Right cardiac atrium (tissue), 5 donors: Measurements from ENCODE around the gene TLE3. TPM values are rescaled to one million over a fixed set of nuclear protein-coding genes. Genes with fewer than 3 reads are reported as not detected.

Experiments
- ATAC-seq, 2 donors: fragments of 200-7000 bp; cut with Tn5 transposase; one replicate each; pipeline versions ENCODE4 v1.8.0 to v1.9.1; 2020; ENCODE audit warnings: moderate library complexity in 2 of 2, mild to moderate bottlenecking in 1 of 2
- DNase-seq, 3 donors: peaks; one replicate each; pipeline ENCODE4 v3.0.0-alpha.2; 2020
- H3K27ac ChIP-seq: one replicate; pipeline ENCODE4 v1.5.1; 2013; ENCODE audit warnings: mild to moderate bottlenecking, low read length, control low read depth, moderate library complexity
- H3K27me3 ChIP-seq: one replicate; pipeline ENCODE4 v1.6.1; 2013; ENCODE audit not compliant: control insufficient read depth, insufficient read depth
- H3K4me1 ChIP-seq: one replicate; pipeline ENCODE4 v1.6.1; 2013; ENCODE audit warnings: low read length; ENCODE audit not compliant: control insufficient read depth, insufficient read depth
- H3K4me3 ChIP-seq: one replicate; pipeline ENCODE4 v1.5.1; 2013; ENCODE audit warnings: low read length, control low read depth
- H3K9me3 ChIP-seq: one replicate; pipeline ENCODE4 v1.6.1; 2013; ENCODE audit warnings: low read length; ENCODE audit not compliant: control insufficient read depth
- WGBS: extraction: QIAGEN DNeasy Blood & Tissue Kit; methylation state at CpG from one replicate; pipeline ENCODE4 v1.1.7; 2013; 5-methylcytosine and 5-hydroxymethylcytosine counted together
- intact Hi-C, 4 donors: fragments of 100-400 bp; cut with DNase I; formaldehyde crosslinking; loops; one replicate each; pipeline versions ENCODE4 v1.11.0 to v1.14.0; 2022 to 2023
- polyA plus RNA-seq: library from polyadenylated mRNA; stranded (reverse); fragments of 200-250 nt; gene quantifications from one replicate; pipeline ENCODE4 v1.2.3, GENCODE V29; 2013
- total RNA-seq, 4 donors: library from RNA; stranded (reverse); fragmentation: NEBNext Ultra II Directional; extraction: Animal tissue kit (Norgen Biotek cat#: 25700); gene quantifications; one replicate each; pipeline ENCODE4 v1.2.1, GENCODE V29; 2021
- donor health status: healthy with polysubstance abuse.
- donor health status: DM: no; HTN: yes; CAD: no.
- donor health status: DM: no; HTN: no; CAD: no.
- donor health status: DM: no; HTN: yes; CAD: no; lungs with severe emphysema.
- donor health status: DM: yes; HTN: yes; CAD: no.

The TLE3 gene
- total and polyA plus RNA-seq, 5 donors: 10.7 to 35.4 (median 23.5) TPM

- no peaks in the 10 kb centered on the region for H3K9me3 ChIP-seq
- intact Hi-C loops: loop anchor here in 1 of 4 donors (10.0 kb wide), 1 partner anchor 382 kb away; no protein-coding TSS in a partner anchor
- no peaks in the 10 kb centered on the region for H3K27me3 ChIP-seq
- no peak for DNase-seq
- no peak overlapping the region for H3K27ac ChIP-seq
- no peak overlapping the region for H3K4me3 ChIP-seq
- WGBS: 92% methylated on average over 12 of the region's 12 CpGs
- peaks cover 12% of the 10 kb centered on the region for H3K4me1 ChIP-seq
- ATAC-seq: no peak
Measured at GRCh38 chr15:70082281-70082900, 15.3 kb downstream of the TLE3 start.

GRCh38 chr15:70081612-70082011 is 16.1 kb downstream of the TLE3 start:
- no peak for ATAC-seq
- Histone ChIP-seq H3K9me3 (no peaks in the 10 kb centered on the region), H3K27me3 (no peaks in the 10 kb centered on the region), H3K27ac (no peak overlapping the region), H3K4me1 (peaks cover 12% of the 10 kb centered on the region), H3K4me3 (no peak overlapping the region)
- intact Hi-C loops: loop anchor here in 1 of 4 donors (10.0 kb wide), 1 partner anchor 383 kb away; no protein-coding TSS in a partner anchor
- 80% methylated on average over 6 of the region's 6 CpGs for WGBS
- DNase-seq: no peak

GRCh38 chr15:70080347-70080746 is 17.4 kb downstream of the TLE3 start:
- Histone ChIP-seq H3K4me3 (no peak overlapping the region), H3K27me3 (no peaks in the 10 kb centered on the region), H3K27ac (no peak overlapping the region), H3K4me1 (peaks cover 11% of the 10 kb centered on the region), H3K9me3 (no peaks in the 10 kb centered on the region)
- ATAC-seq (peak in 1 of 2 donors; percentile 6), DNase-seq (no peak)
- 80% methylated on average over 6 of the region's 6 CpGs for WGBS
- intact Hi-C loops: loop anchor here in 1 of 4 donors (10.0 kb wide), 1 partner anchor 384 kb away; no protein-coding TSS in a partner anchor

GRCh38 chr15:70079888-70080287 is 17.8 kb downstream of the TLE3 start:
- no peaks in the 10 kb centered on the region for H3K27me3 ChIP-seq
- no peak overlapping the region for H3K4me3 ChIP-seq
- intact Hi-C loops: loop anchor here in 1 of 4 donors (10.0 kb wide), 1 partner anchor 385 kb away; no protein-coding TSS in a partner anchor
- no peak overlapping the region for H3K27ac ChIP-seq
- 64% methylated on average over 9 of the region's 9 CpGs for WGBS
- ATAC-seq (no peak), DNase-seq (no peak)
- peaks cover 11% of the 10 kb centered on the region for H3K4me1 ChIP-seq
- H3K9me3 ChIP-seq: no peaks in the 10 kb centered on the region

GRCh38 chr15:70078578-70079417 is 18.9 kb downstream of the TLE3 start:
- Histone ChIP-seq H3K27ac (no peak overlapping the region), H3K4me1 (peaks cover 11% of the 10 kb centered on the region), H3K9me3 (no peaks in the 10 kb centered on the region), H3K4me3 (no peak overlapping the region), H3K27me3 (no peaks in the 10 kb centered on the region)
- DNase-seq (no peak), ATAC-seq (peak in 1 of 2 donors; percentile 30)
- intact Hi-C loops: no loop called here
- WGBS: 68% methylated on average over 13 of the region's 13 CpGs

GRCh38 chr15:70077188-70078147 is 20.2 kb downstream of the TLE3 start:
- H3K9me3 ChIP-seq: no peaks in the 10 kb centered on the region
- intact Hi-C loops: no loop called here
- peaks cover 11% of the 10 kb centered on the region for H3K4me1 ChIP-seq
- WGBS: 63% methylated on average over 13 of the region's 13 CpGs
- DNase-seq (peak in 1 of 3 donors; percentile 27), ATAC-seq (peak; percentile 38 to 57)
- no peak overlapping the region for H3K27ac ChIP-seq
- no peaks in the 10 kb centered on the region for H3K27me3 ChIP-seq
- H3K4me3 ChIP-seq: no peak overlapping the region

GRCh38 chr15:70074380-70074779 is 23.3 kb downstream of the TLE3 start:
- no peak overlapping the region for H3K27ac ChIP-seq
- peaks cover 14% of the 10 kb centered on the region for H3K4me1 ChIP-seq
- intact Hi-C loops: no loop called here
- no peak for ATAC-seq
- WGBS: 97% methylated on average over 13 of the region's 13 CpGs
- no peaks in the 10 kb centered on the region for H3K9me3 ChIP-seq
- no peak for DNase-seq
- no peaks in the 10 kb centered on the region for H3K27me3 ChIP-seq
- no peak overlapping the region for H3K4me3 ChIP-seq

GRCh38 chr15:70072479-70072878 is 25.2 kb downstream of the TLE3 start:
- Histone ChIP-seq H3K27ac (no peak overlapping the region), H3K27me3 (no peaks in the 10 kb centered on the region), H3K9me3 (no peaks in the 10 kb centered on the region), H3K4me1 (peaks cover 5% of the 10 kb centered on the region), H3K4me3 (no peak overlapping the region)
- DNase-seq (no peak), ATAC-seq (no peak)
- WGBS: 91% methylated on average over 3 of the region's 3 CpGs
- intact Hi-C loops: no loop called here

GRCh38 chr15:70071799-70072198 is 25.9 kb downstream of the TLE3 start:
- no peaks in the 10 kb centered on the region for H3K27me3 ChIP-seq
- no peaks in the 10 kb centered on the region for H3K9me3 ChIP-seq
- DNase-seq (no peak), ATAC-seq (no peak)
- H3K4me1 ChIP-seq: peaks cover 4% of the 10 kb centered on the region
- H3K27ac ChIP-seq: no peak overlapping the region
- WGBS: 92% methylated on average over 19 of the region's 19 CpGs
- no peak overlapping the region for H3K4me3 ChIP-seq
- intact Hi-C loops: no loop called here

- ATAC-seq (no peak), DNase-seq (no peak)
- intact Hi-C loops: no loop called here
- Histone ChIP-seq H3K27ac (no peak overlapping the region), H3K4me1 (peaks cover 6% of the 10 kb centered on the region), H3K27me3 (no peaks in the 10 kb centered on the region), H3K9me3 (no peaks in the 10 kb centered on the region), H3K4me3 (no peak overlapping the region)
- 91% methylated on average over 7 of the region's 7 CpGs for WGBS
Measured at GRCh38 chr15:70069716-70070115, 28.0 kb downstream of the TLE3 start.
